ENCODE data around the gene GNB3. TPM values are rescaled to one million over a fixed set of nuclear protein-coding genes. Genes with fewer than 3 reads are reported as not detected.

GNB3 gene
- total RNA-seq, 2 experiments from 2014 or later, result 5.0 to 23.7 TPM

DNA sequence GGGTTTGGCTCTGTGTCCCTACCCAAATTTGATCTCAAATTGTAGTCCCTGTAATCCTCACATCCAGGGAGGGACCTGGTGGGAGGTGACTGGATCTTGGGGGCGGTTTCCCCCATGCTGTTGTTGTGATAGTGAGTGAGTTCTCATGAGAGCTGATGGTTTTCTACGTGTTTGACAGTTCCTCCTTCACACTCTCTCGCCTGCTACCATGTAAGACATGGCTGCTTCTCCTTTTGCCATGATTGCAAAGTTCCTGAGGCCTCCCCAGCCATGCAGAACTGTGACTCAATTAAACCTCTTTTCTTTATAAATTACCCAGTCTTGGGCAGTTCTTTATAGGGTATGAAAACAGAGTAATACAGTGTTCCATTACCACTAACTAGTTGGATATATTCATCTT is 53.6 kb downstream of the GNB3 start:
- intact Hi-C loops (cut with micrococcal nuclease; ENCODE audit: unreplicated experiment), result no loop called here
- H2AFZ ChIP-seq (ENCODE audit: low read length), result no peak overlapping the region
- H3K4me3 ChIP-seq (ENCODE audit: low read depth, low read length, poor library complexity, severe bottlenecking), result no peak overlapping the region
- H4K20me1 ChIP-seq (ENCODE audit: insufficient read depth, low read length), result no peaks in the 10 kb centered on the region
- no TSS peak for BruUV-seq (replicated peaks)
- no peaks in the 10 kb centered on the region for H3K79me2 ChIP-seq (ENCODE audit: insufficient read depth, low read depth, low read length)
- ChIA-PET POLR2A (interaction anchor here (0.6 kb wide), 1 partner anchor 14 kb away, joined by 5 read pairs; no protein-coding TSS in a partner anchor), CTCF (ENCODE audit: unreplicated experiment) (no interaction called here)
- no peak overlapping the region for H3K27ac ChIP-seq (ENCODE audit: low read depth, low read length, poor library complexity, severe bottlenecking)
- no peaks in the 10 kb centered on the region for H3K9me3 ChIP-seq (ENCODE audit: low read length)
- no peaks in the 10 kb centered on the region for H3K9me2 ChIP-seq (ENCODE audit: insufficient read depth, low read length)
- H3K4me2 ChIP-seq (ENCODE audit: low read length), result no peak overlapping the region
- peaks cover 19% of the 10 kb centered on the region for H3K4me1 ChIP-seq (ENCODE audit: insufficient read depth, low read length, poor library complexity, severe bottlenecking)
- no peak for TF ChIP-seq EZH2phosphoT487 (IDR thresholded peaks at IDR 0.05; ENCODE audit: borderline replicate concordance, low read depth, low read length)
- TF ChIP-seq CTCF (conservative IDR thresholded peaks at IDR 0.05; ENCODE audit: low read length), result no peak
- DNase-seq (ENCODE audit: low spot score), result no peak
- no peaks in the 10 kb centered on the region for H3K36me3 ChIP-seq (ENCODE audit: insufficient read depth, low read length)

Other genes with a start within 250 kb of the GNB3 start
- 287 and 319 TPM in 2 replicates for gene CHD4, start 233.5 kb upstream of the GNB3 start, total RNA-seq (2014; rRNA removed; shearing (Covaris generic))
- gene CHD4, start 233.5 kb upstream of the GNB3 start, total RNA-seq (2022), result 247 and 267 TPM in 2 replicates
- 7.7 and 14.4 TPM in 2 replicates for gene LPAR5, start 205.0 kb upstream of the GNB3 start, total RNA-seq (2014; rRNA removed; shearing (Covaris generic))
- gene LPAR5, start 205.0 kb upstream of the GNB3 start, total RNA-seq (2022), result 25.3 and 25.6 TPM in 2 replicates
- 3.6 and 4.4 TPM in 2 replicates for gene ACRBP, start 193.5 kb upstream of the GNB3 start, total RNA-seq (2014; rRNA removed; shearing (Covaris generic))
- gene ACRBP, start 193.5 kb upstream of the GNB3 start, total RNA-seq (2022), result 9.3 and 9.4 TPM in 2 replicates
- 27.1 and 38.1 TPM in 2 replicates for gene ING4, start 177.8 kb upstream of the GNB3 start, total RNA-seq (2014; rRNA removed; shearing (Covaris generic))
- 30.8 and 37.0 TPM in 2 replicates for gene ING4, start 177.8 kb upstream of the GNB3 start, total RNA-seq (2022)
- 48.2 and 48.6 TPM in 2 replicates for gene ZNF384, start 151.6 kb upstream of the GNB3 start, total RNA-seq (2014; rRNA removed; shearing (Covaris generic))
- 95.5 and 109 TPM in 2 replicates for gene ZNF384, start 151.6 kb upstream of the GNB3 start, total RNA-seq (2022)
- 0.98 and 1.2 TPM in 2 replicates for gene PIANP, start 140.1 kb upstream of the GNB3 start, total RNA-seq (2014; rRNA removed; shearing (Covaris generic))
- 15.2 and 15.4 TPM in 2 replicates for gene PIANP, start 140.1 kb upstream of the GNB3 start, total RNA-seq (2022)
- gene COPS7A, start 116.9 kb upstream of the GNB3 start, total RNA-seq (2014; rRNA removed; shearing (Covaris generic)), result 64.8 and 71.2 TPM in 2 replicates
- gene COPS7A, start 116.9 kb upstream of the GNB3 start, total RNA-seq (2022), result 51.1 and 53.8 TPM in 2 replicates
- gene MLF2, start 87.8 kb upstream of the GNB3 start, total RNA-seq (2014; rRNA removed; shearing (Covaris generic)), result 87.3 and 96.2 TPM in 2 replicates
- gene MLF2, start 87.8 kb upstream of the GNB3 start, total RNA-seq (2022), result 79.7 and 81.3 TPM in 2 replicates
- 6.3 and 7.8 TPM in 2 replicates for gene PTMS, start 74.6 kb upstream of the GNB3 start, total RNA-seq (2014; rRNA removed; shearing (Covaris generic))
- 9.8 and 11.8 TPM in 2 replicates for gene PTMS, start 74.6 kb upstream of the GNB3 start, total RNA-seq (2022)
- gene LAG3, start 68.4 kb upstream of the GNB3 start, total RNA-seq (2014; rRNA removed; shearing (Covaris generic)), result 0.19 and 0.62 TPM in 2 replicates
- 0.26 TPM in 1 of 2 replicates, not detected in the other for gene LAG3, start 68.4 kb upstream of the GNB3 start, total RNA-seq (2022)
- not detected in 2 replicates for gene CD4, start 51.4 kb upstream of the GNB3 start, total RNA-seq (2014; rRNA removed; shearing (Covaris generic))
- gene CD4, start 51.4 kb upstream of the GNB3 start, total RNA-seq (2022), result not detected in 2 replicates
- not detected in 2 replicates for gene GPR162, start 19.1 kb upstream of the GNB3 start, total RNA-seq (2014; rRNA removed; shearing (Covaris generic))
- gene GPR162, start 19.1 kb upstream of the GNB3 start, total RNA-seq (2022), result not detected in 2 replicates
- gene P3H3, start 12.5 kb upstream of the GNB3 start, total RNA-seq (2014; rRNA removed; shearing (Covaris generic)), result 0.54 and 1.0 TPM in 2 replicates
- 0.50 and 0.93 TPM in 2 replicates for gene P3H3, start 12.5 kb upstream of the GNB3 start, total RNA-seq (2022)
- gene CDCA3, start 10.4 kb downstream of the GNB3 start, total RNA-seq (2014; rRNA removed; shearing (Covaris generic)), result 160 and 222 TPM in 2 replicates
- gene CDCA3, start 10.4 kb downstream of the GNB3 start, total RNA-seq (2022), result 151 and 161 TPM in 2 replicates
- 65.9 and 70.4 TPM in 2 replicates for gene USP5, start 11.2 kb downstream of the GNB3 start, total RNA-seq (2014; rRNA removed; shearing (Covaris generic))
- 112 and 129 TPM in 2 replicates for gene USP5, start 11.2 kb downstream of the GNB3 start, total RNA-seq (2022)
- gene TPI1, start 26.6 kb downstream of the GNB3 start, total RNA-seq (2014; rRNA removed; shearing (Covaris generic)), result 596 and 608 TPM in 2 replicates
- gene TPI1, start 26.6 kb downstream of the GNB3 start, total RNA-seq (2022), result 519 and 801 TPM in 2 replicates
- gene SPSB2, start 32.4 kb downstream of the GNB3 start, total RNA-seq (2014; rRNA removed; shearing (Covaris generic)), result 7.8 and 8.3 TPM in 2 replicates
- 8.5 and 10.8 TPM in 2 replicates for gene SPSB2, start 32.4 kb downstream of the GNB3 start, total RNA-seq (2022)
- 15.7 and 17.7 TPM in 2 replicates for gene LRRC23, start 63.9 kb downstream of the GNB3 start, total RNA-seq (2014; rRNA removed; shearing (Covaris generic))
- 19.8 and 20.2 TPM in 2 replicates for gene LRRC23, start 63.9 kb downstream of the GNB3 start, total RNA-seq (2022)
- gene ENO2, start 73.7 kb downstream of the GNB3 start, total RNA-seq (2014; rRNA removed; shearing (Covaris generic)), result 24.9 and 29.3 TPM in 2 replicates
- gene ENO2, start 73.7 kb downstream of the GNB3 start, total RNA-seq (2022), result 79.6 and 89.5 TPM in 2 replicates
- gene ATN1, start 87.0 kb downstream of the GNB3 start, total RNA-seq (2014; rRNA removed; shearing (Covaris generic)), result 0.98 and 3.1 TPM in 2 replicates
- 4.9 and 6.7 TPM in 2 replicates for gene ATN1, start 87.0 kb downstream of the GNB3 start, total RNA-seq (2022)
- not detected in 2 replicates for gene RNU7-1, start 102.9 kb downstream of the GNB3 start, total RNA-seq (2014; rRNA removed; shearing (Covaris generic))
- gene RNU7-1, start 102.9 kb downstream of the GNB3 start, total RNA-seq (2022), result not detected in 2 replicates
- gene C12orf57, start 103.1 kb downstream of the GNB3 start, total RNA-seq (2014; rRNA removed; shearing (Covaris generic)), result 315 and 319 TPM in 2 replicates
- 126 and 130 TPM in 2 replicates for gene C12orf57, start 103.1 kb downstream of the GNB3 start, total RNA-seq (2022)
- 37.1 and 42.9 TPM in 2 replicates for gene PTPN6, start 110.4 kb downstream of the GNB3 start, total RNA-seq (2014; rRNA removed; shearing (Covaris generic))
- gene PTPN6, start 110.4 kb downstream of the GNB3 start, total RNA-seq (2022), result 110 and 116 TPM in 2 replicates
- gene PHB2, start 129.7 kb downstream of the GNB3 start, total RNA-seq (2014; rRNA removed; shearing (Covaris generic)), result 330 and 358 TPM in 2 replicates
- 379 and 412 TPM in 2 replicates for gene PHB2, start 129.7 kb downstream of the GNB3 start, total RNA-seq (2022)
- 60.4 and 61.7 TPM in 2 replicates for gene EMG1, start 130.0 kb downstream of the GNB3 start, total RNA-seq (2014; rRNA removed; shearing (Covaris generic))
- gene EMG1, start 130.0 kb downstream of the GNB3 start, total RNA-seq (2022), result 82.7 and 99.0 TPM in 2 replicates
- gene LPCAT3, start 177.6 kb downstream of the GNB3 start, total RNA-seq (2014; rRNA removed; shearing (Covaris generic)), result 11.6 and 17.4 TPM in 2 replicates
- 29.7 TPM in 2 replicates for gene LPCAT3, start 177.6 kb downstream of the GNB3 start, total RNA-seq (2022)
- gene C1S, start 219.8 kb downstream of the GNB3 start, total RNA-seq (2014; rRNA removed; shearing (Covaris generic)), result 5.2 and 9.8 TPM in 2 replicates
- gene C1S, start 219.8 kb downstream of the GNB3 start, total RNA-seq (2022), result 3.6 and 5.2 TPM in 2 replicates